ENCODE data around the gene FILIP1. TPM values are rescaled to one million over a fixed set of nuclear protein-coding genes. Genes with fewer than 3 reads are reported as not detected.

FILIP1 gene
- total RNA-seq, 1 experiment from 2014 or later = 2.9 TPM

- H3K4me3 Mint-ChIP-seq = no peak overlapping the region
- no peak for DNase-seq (ENCODE audit: low spot score)
- TF ChIP-seq GRHL2 (CRISPR knock-in tag; IDR thresholded peaks at IDR 0.05; ENCODE audit: insufficient replicate concordance, severe bottlenecking) (no peak), ZSCAN18 (CRISPR knock-in tag; IDR thresholded peaks at IDR 0.05) (no peak), FOXP4 (CRISPR knock-in tag; IDR thresholded peaks at IDR 0.05) (no peak), MYBL2 (CRISPR knock-in tag; IDR thresholded peaks at IDR 0.05) (no peak), JUN (CRISPR knock-in tag; IDR thresholded peaks at IDR 0.05) (no peak), ZNF138 (CRISPR knock-in tag; conservative IDR thresholded peaks at IDR 0.05) (no peak), NR2C2 (CRISPR knock-in tag; IDR thresholded peaks at IDR 0.05) (no peak)
- TF ChIP-seq, protein P1, sequence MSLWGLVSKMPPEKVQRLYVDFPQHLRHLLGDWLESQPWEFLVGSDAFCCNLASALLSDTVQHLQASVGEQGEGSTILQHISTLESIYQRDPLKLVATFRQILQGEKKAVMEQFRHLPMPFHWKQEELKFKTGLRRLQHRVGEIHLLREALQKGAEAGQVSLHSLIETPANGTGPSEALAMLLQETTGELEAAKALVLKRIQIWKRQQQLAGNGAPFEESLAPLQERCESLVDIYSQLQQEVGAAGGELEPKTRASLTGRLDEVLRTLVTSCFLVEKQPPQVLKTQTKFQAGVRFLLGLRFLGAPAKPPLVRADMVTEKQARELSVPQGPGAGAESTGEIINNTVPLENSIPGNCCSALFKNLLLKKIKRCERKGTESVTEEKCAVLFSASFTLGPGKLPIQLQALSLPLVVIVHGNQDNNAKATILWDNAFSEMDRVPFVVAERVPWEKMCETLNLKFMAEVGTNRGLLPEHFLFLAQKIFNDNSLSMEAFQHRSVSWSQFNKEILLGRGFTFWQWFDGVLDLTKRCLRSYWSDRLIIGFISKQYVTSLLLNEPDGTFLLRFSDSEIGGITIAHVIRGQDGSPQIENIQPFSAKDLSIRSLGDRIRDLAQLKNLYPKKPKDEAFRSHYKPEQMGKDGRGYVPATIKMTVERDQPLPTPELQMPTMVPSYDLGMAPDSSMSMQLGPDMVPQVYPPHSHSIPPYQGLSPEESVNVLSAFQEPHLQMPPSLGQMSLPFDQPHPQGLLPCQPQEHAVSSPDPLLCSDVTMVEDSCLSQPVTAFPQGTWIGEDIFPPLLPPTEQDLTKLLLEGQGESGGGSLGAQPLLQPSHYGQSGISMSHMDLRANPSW (CRISPR knock-in tag; conservative IDR thresholded peaks at IDR 0.05; ENCODE audit: low read depth) = no peak
- TF ChIP-seq, protein P2, sequence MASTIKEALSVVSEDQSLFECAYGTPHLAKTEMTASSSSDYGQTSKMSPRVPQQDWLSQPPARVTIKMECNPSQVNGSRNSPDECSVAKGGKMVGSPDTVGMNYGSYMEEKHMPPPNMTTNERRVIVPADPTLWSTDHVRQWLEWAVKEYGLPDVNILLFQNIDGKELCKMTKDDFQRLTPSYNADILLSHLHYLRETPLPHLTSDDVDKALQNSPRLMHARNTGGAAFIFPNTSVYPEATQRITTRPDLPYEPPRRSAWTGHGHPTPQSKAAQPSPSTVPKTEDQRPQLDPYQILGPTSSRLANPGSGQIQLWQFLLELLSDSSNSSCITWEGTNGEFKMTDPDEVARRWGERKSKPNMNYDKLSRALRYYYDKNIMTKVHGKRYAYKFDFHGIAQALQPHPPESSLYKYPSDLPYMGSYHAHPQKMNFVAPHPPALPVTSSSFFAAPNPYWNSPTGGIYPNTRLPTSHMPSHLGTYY (CRISPR knock-in tag; IDR thresholded peaks at IDR 0.05) = no peak
- no peak for ATAC-seq
- H3K4me1 Mint-ChIP-seq = peaks cover 24% of the 10 kb centered on the region
- H3K27me3 Mint-ChIP-seq (ENCODE audit: low read depth) = no peaks in the 10 kb centered on the region
- 0 out of 2 replicates have a peak, but pooled peaks cover 2% of the 10 kb centered on the region for H3K36me3 Mint-ChIP-seq
- CTCF ChIA-PET = interaction anchor here (1.0 to 1.1 kb wide), 3 partner anchors 60 to 294 kb away, joined by 3 read pairs; no protein-coding TSS in a partner anchor
- POLR2A ChIA-PET = no interaction called here
- no peaks in the 10 kb centered on the region; the same call in 1 of the 2 replicates for H3K9me3 Mint-ChIP-seq
- peak overlapping the region; percentile 46 for H3K27ac Mint-ChIP-seq
Measured at GRCh38 chr6:75502884-75503283, 9.3 kb upstream of the FILIP1 start.

- Mint-ChIP-seq H3K27me3 (ENCODE audit: low read depth) (no peaks in the 10 kb centered on the region), H3K36me3 (0 out of 2 replicates have a peak, but pooled peaks cover 2% of the 10 kb centered on the region), H3K4me3 (no peak overlapping the region), H3K27ac (no peak overlapping the region; the same call in 1 of the 2 replicates), H3K9me3 (no peaks in the 10 kb centered on the region; the same call in 1 of the 2 replicates), H3K4me1 (peaks cover 24% of the 10 kb centered on the region)
- TF ChIP-seq, protein P3, sequence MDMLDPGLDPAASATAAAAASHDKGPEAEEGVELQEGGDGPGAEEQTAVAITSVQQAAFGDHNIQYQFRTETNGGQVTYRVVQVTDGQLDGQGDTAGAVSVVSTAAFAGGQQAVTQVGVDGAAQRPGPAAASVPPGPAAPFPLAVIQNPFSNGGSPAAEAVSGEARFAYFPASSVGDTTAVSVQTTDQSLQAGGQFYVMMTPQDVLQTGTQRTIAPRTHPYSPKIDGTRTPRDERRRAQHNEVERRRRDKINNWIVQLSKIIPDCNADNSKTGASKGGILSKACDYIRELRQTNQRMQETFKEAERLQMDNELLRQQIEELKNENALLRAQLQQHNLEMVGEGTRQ (CRISPR knock-in tag; IDR thresholded peaks at IDR 0.05) = no peak
- no peak for TF ChIP-seq RORB (CRISPR knock-in tag; IDR thresholded peaks at IDR 0.05)
- TF ChIP-seq ZNF121 (CRISPR knock-in tag; IDR thresholded peaks at IDR 0.05) = no peak
- TF ChIP-seq GTF2I (CRISPR knock-in tag; conservative IDR thresholded peaks at IDR 0.05) = no peak
- ATAC-seq = no peak
- ChIA-PET POLR2A (no interaction called here), CTCF (interaction anchor here (1.0 kb wide), 2 partner anchors 61 to 134 kb away, joined by 3 read pairs; no protein-coding TSS in a partner anchor)
- DNase-seq (ENCODE audit: low spot score) = no peak
Measured at GRCh38 chr6:75501756-75502155, 8.2 kb upstream of the FILIP1 start.

GRCh38 chr6:75499640-75500039 is 6.0 kb upstream of the FILIP1 start:
- Mint-ChIP-seq H3K9me3 (no peaks in the 10 kb centered on the region), H3K27me3 (ENCODE audit: low read depth) (no peaks in the 10 kb centered on the region), H3K4me1 (peaks cover 15% of the 10 kb centered on the region), H3K27ac (no peak overlapping the region), H3K4me3 (no peak overlapping the region), H3K36me3 (no peaks in the 10 kb centered on the region)
- ATAC-seq (no peak), DNase-seq (ENCODE audit: low spot score) (no peak)
- no peak for TF ChIP-seq IRF2 (CRISPR knock-in tag; IDR thresholded peaks at IDR 0.05; ENCODE audit: borderline replicate concordance, low read depth)
- no peak for TF ChIP-seq MXD4 (CRISPR knock-in tag; IDR thresholded peaks at IDR 0.05; ENCODE audit: borderline replicate concordance)
- ChIA-PET POLR2A (no interaction called here), CTCF (no interaction called here)
